H9 (cell line): ENCODE measurements around the gene AKAP3. TPM values are rescaled to one million over a fixed set of nuclear protein-coding genes. Genes with fewer than 3 reads are reported as not detected.

Experiments
- DNase-seq: peaks from one replicate; pipeline ENCODE4 v3.0.0-alpha.2; 2017
- H2AFZ ChIP-seq: one replicate; pipeline ENCODE4 v1.6.1; 2013; ENCODE audit warnings: mild to moderate bottlenecking, low read length, control low read depth, moderate library complexity
- H2AK5ac ChIP-seq: 2 replicates; pipeline ENCODE4 v1.6.1; 2013; ENCODE audit warnings: low read length, control low read depth, mixed read lengths; ENCODE audit not compliant: insufficient read length
- H2BK120ac ChIP-seq: one replicate; pipeline ENCODE4 v1.6.1; 2013; ENCODE audit warnings: low read depth, mild to moderate bottlenecking, low read length, control low read depth, inconsistent platforms; ENCODE audit not compliant: poor library complexity, severe bottlenecking
- H2BK12ac ChIP-seq: 2 replicates; pipeline ENCODE4 v1.6.1; 2013; ENCODE audit warnings: low read length, control low read depth, mixed read lengths, low read depth; ENCODE audit not compliant: insufficient read length
- H2BK15ac ChIP-seq: 2 replicates; pipeline ENCODE4 v1.6.1; 2013; ENCODE audit warnings: low read depth, low read length, control low read depth
- H2BK20ac ChIP-seq: one replicate; pipeline ENCODE4 v1.6.1; 2013; ENCODE audit warnings: low read depth, mild to moderate bottlenecking, low read length, control low read depth, inconsistent platforms; ENCODE audit not compliant: poor library complexity, severe bottlenecking
- H2BK5ac ChIP-seq: 2 replicates; pipeline ENCODE4 v1.6.1; 2013; ENCODE audit warnings: low read length, control low read depth, mixed read lengths; ENCODE audit not compliant: insufficient read length
- H3K14ac ChIP-seq: 2 replicates; pipeline ENCODE4 v1.6.1; 2013; ENCODE audit warnings: low read length, control low read depth; ENCODE audit not compliant: insufficient read depth
- H3K18ac ChIP-seq: 2 replicates; pipeline ENCODE4 v1.6.1; 2013; ENCODE audit warnings: low read depth, mild to moderate bottlenecking, mixed read lengths, low read length, control low read depth; ENCODE audit not compliant: insufficient read length
- H3K23ac ChIP-seq: 2 replicates; pipeline ENCODE4 v1.6.1; 2013; ENCODE audit warnings: low read length, control low read depth, mixed read lengths, low read depth; ENCODE audit not compliant: insufficient read length
- H3K23me2 ChIP-seq: 2 replicates; pipeline ENCODE4 v1.6.1; 2013; ENCODE audit warnings: low read depth, mild to moderate bottlenecking, mixed read lengths, low read length, control low read depth; ENCODE audit not compliant: insufficient read length, poor library complexity, severe bottlenecking
- H3K27ac ChIP-seq: 2 replicates; pipeline ENCODE4 v1.5.1; 2013; ENCODE audit warnings: low read length, control low read depth, mixed read lengths, low read depth; ENCODE audit not compliant: insufficient read length
- H3K27me3 ChIP-seq: 2 replicates; pipeline ENCODE4 v1.6.1; 2013; ENCODE audit warnings: low read length, control low read depth, inconsistent platforms; ENCODE audit not compliant: insufficient read depth
- H3K4ac ChIP-seq: 2 replicates; pipeline ENCODE4 v1.6.1; 2013; ENCODE audit warnings: low read depth, mild to moderate bottlenecking, control low read depth, inconsistent platforms, low read length, moderate library complexity
- H3K4me1 ChIP-seq: 2 replicates; pipeline ENCODE4 v1.6.1; 2013; ENCODE audit warnings: low read length, control low read depth, inconsistent platforms; ENCODE audit not compliant: insufficient read depth
- H3K4me2 ChIP-seq: 2 replicates; pipeline ENCODE4 v1.6.1; 2013; ENCODE audit warnings: low read length, control low read depth, mixed read lengths; ENCODE audit not compliant: insufficient read length, insufficient read depth
- H3K56ac ChIP-seq: 2 replicates; pipeline ENCODE4 v1.6.1; 2013; ENCODE audit warnings: low read depth, mild to moderate bottlenecking, mixed read lengths, low read length, control low read depth; ENCODE audit not compliant: insufficient read length
- H3K79me1 ChIP-seq: 2 replicates; pipeline ENCODE4 v1.6.1; 2013; ENCODE audit warnings: low read depth, mild to moderate bottlenecking, moderate library complexity, low read length, control low read depth, inconsistent platforms; ENCODE audit not compliant: insufficient read depth, poor library complexity, severe bottlenecking
- H3K79me2 ChIP-seq: 2 replicates; pipeline ENCODE4 v1.6.1; 2013; ENCODE audit warnings: low read length, control low read depth, inconsistent platforms; ENCODE audit not compliant: insufficient read depth
- H3K9ac ChIP-seq: 2 replicates; pipeline ENCODE4 v1.6.1; 2013; ENCODE audit warnings: low read length, control low read depth, mixed read lengths; ENCODE audit not compliant: insufficient read length; ENCODE audit errors: extremely low read depth
- H3K9me3 ChIP-seq: one replicate; pipeline ENCODE4 v1.6.1; 2013; ENCODE audit warnings: low read depth, low read length, inconsistent platforms; ENCODE audit not compliant: control insufficient read depth
- H3T11ph ChIP-seq: one replicate; pipeline ENCODE4 v1.6.1; 2013; ENCODE audit warnings: mild to moderate bottlenecking, low read length, control low read depth, inconsistent platforms
- H4K20me1 ChIP-seq: one replicate; pipeline ENCODE4 v1.6.1; 2013; ENCODE audit not compliant: control insufficient read depth, insufficient read length, insufficient read depth
- H4K5ac ChIP-seq: 2 replicates; pipeline ENCODE4 v1.6.1; 2013; ENCODE audit warnings: low read depth, mild to moderate bottlenecking, mixed read lengths, low read length, control low read depth; ENCODE audit not compliant: insufficient read length
- H4K8ac ChIP-seq: replicated peaks from 2 replicates; pipeline ENCODE4 v1.6.1; 2013; ENCODE audit warnings: low read length, control low read depth, mixed read lengths, low read depth; ENCODE audit not compliant: insufficient read length
- H4K91ac ChIP-seq: 2 replicates; pipeline ENCODE4 v1.6.1; 2013; ENCODE audit warnings: low read depth, mild to moderate bottlenecking, moderate library complexity, mixed read lengths, low read length, control low read depth; ENCODE audit not compliant: insufficient read length
- H3K27ac Mint-ChIP-seq, 3 experiments: 2 replicates in 2 of 3; 3 replicates in 1 of 3; pipeline ENCODE4 v1.8.0; 2020 to 2021; ENCODE audit warnings: mixed read lengths in 3 of 3, mild to moderate bottlenecking in 1 of 3, moderate library complexity in 1 of 3
- H3K27me3 Mint-ChIP-seq: 2 replicates; pipeline ENCODE4 v1.8.0; 2021; ENCODE audit warnings: low read depth, mild to moderate bottlenecking, moderate library complexity, mixed read lengths
- H3K36me3 Mint-ChIP-seq, 3 experiments: 2 replicates in 2 of 3; 3 replicates in 1 of 3; pipeline ENCODE4 v1.8.0; 2020 to 2021; ENCODE audit warnings: low read depth in 3 of 3, mixed read lengths in 3 of 3; ENCODE audit not compliant: insufficient read depth in 1 of 3
- H3K4me1 Mint-ChIP-seq, 2 experiments: 2 replicates each; pipeline ENCODE4 v1.8.0; 2020; ENCODE audit warnings: mixed read lengths in 2 of 2
- H3K4me3 Mint-ChIP-seq, 2 experiments: 2 replicates in 1 of 2; 3 replicates in 1 of 2; pipeline ENCODE4 v1.8.0; 2020 to 2021; ENCODE audit warnings: mild to moderate bottlenecking in 2 of 2, mixed read lengths in 2 of 2, moderate library complexity in 1 of 2
- H3K9me3 Mint-ChIP-seq, 2 experiments: 2 replicates in 1 of 2; 3 replicates in 1 of 2; pipeline ENCODE4 v1.8.0; 2020; ENCODE audit warnings: mild to moderate bottlenecking in 2 of 2, mixed read lengths in 2 of 2, moderate library complexity in 1 of 2
- WGBS: extraction: QIAGEN DNeasy Blood & Tissue Kit; methylation state at CpG from one replicate; pipeline ENCODE4 v1.1.7; 2013; ENCODE audit warnings: missing lambda C conversion rate, low lambda C conversion rate, mixed read lengths; ENCODE audit not compliant: insufficient read length; ENCODE audit errors: extremely low coverage; 5-methylcytosine and 5-hydroxymethylcytosine counted together
- total RNA-seq: library from RNA; stranded (reverse); gene quantifications from 2 replicates; pipeline ENCODE4 v1.2.1, GENCODE V29; 2021
- TF ChIP-seq, protein P1 (sequence below): fragments of 200-600 bp; sonication (generic); conservative IDR thresholded peaks from 3 replicates; pipeline ENCODE4 v1.8.0; 2021; ENCODE audit warnings: antibody characterized with exemption, mild to moderate bottlenecking

The AKAP3 gene
- total RNA-seq, 1 experiment from 2014 or later: 1.3 TPM

DNA sequence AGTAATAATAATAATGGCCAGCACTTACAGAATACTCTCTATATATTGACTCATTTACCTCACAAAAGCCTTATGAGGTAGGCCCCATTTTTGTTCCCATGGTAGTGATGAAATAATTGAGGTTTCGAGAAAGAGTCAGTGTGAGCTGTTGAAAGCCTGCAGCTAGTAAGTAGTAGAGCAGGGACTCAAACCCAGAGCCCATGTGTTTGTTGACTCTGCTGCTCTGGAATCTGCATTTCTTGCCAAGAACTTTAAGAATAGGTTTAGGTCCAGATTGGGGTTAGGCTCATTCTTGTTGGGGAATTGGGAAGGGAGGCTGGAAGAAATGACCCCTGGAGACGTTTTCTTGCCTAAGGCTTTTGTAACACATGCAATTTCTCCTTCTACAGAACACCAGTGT is 58.9 kb downstream of the AKAP3 start:
- H2AK5ac ChIP-seq: no peak overlapping the region
- H2BK15ac ChIP-seq: no peak overlapping the region
- H3K4me1 ChIP-seq: no peaks in the 10 kb centered on the region
- H3K79me1 ChIP-seq: no peaks in the 10 kb centered on the region
- H3K14ac ChIP-seq: no peak overlapping the region
- no CpG with 5 or more reads among the region's 2 CpGs for WGBS
- no peak overlapping the region for H3K4me2 ChIP-seq
- H4K8ac ChIP-seq: no peak overlapping the region
- no peak overlapping the region for H2BK20ac ChIP-seq
- H4K20me1 ChIP-seq: no peaks in the 10 kb centered on the region
- Mint-ChIP-seq H3K27me3 (peaks cover 4% of the 10 kb centered on the region), H3K4me3 (no peak overlapping the region), H3K4me1 (peaks cover 10 to 12% of the 10 kb centered on the region in 2 experiments), H3K27ac (no peak overlapping the region), H3K36me3 (no peaks in the 10 kb centered on the region), H3K9me3 (no peaks in the 10 kb centered on the region; a peak in 1 of 5 replicates)
- H4K91ac ChIP-seq: no peak overlapping the region
- no peak overlapping the region for H3K4ac ChIP-seq
- H3K27me3 ChIP-seq: no peaks in the 10 kb centered on the region
- no peak for DNase-seq
- H2AFZ ChIP-seq: no peak overlapping the region
- H3K18ac ChIP-seq: no peak overlapping the region
- H3K27ac ChIP-seq: no peak overlapping the region
- no peak overlapping the region for H3T11ph ChIP-seq
- no peak overlapping the region for H3K9ac ChIP-seq
- no peak overlapping the region for H3K56ac ChIP-seq
- H3K23ac ChIP-seq: no peak overlapping the region
- H3K9me3 ChIP-seq: no peaks in the 10 kb centered on the region
- H2BK5ac ChIP-seq: no peak overlapping the region
- no peaks in the 10 kb centered on the region for H3K79me2 ChIP-seq
- no peak overlapping the region for H2BK120ac ChIP-seq
- TF ChIP-seq, protein P1, sequence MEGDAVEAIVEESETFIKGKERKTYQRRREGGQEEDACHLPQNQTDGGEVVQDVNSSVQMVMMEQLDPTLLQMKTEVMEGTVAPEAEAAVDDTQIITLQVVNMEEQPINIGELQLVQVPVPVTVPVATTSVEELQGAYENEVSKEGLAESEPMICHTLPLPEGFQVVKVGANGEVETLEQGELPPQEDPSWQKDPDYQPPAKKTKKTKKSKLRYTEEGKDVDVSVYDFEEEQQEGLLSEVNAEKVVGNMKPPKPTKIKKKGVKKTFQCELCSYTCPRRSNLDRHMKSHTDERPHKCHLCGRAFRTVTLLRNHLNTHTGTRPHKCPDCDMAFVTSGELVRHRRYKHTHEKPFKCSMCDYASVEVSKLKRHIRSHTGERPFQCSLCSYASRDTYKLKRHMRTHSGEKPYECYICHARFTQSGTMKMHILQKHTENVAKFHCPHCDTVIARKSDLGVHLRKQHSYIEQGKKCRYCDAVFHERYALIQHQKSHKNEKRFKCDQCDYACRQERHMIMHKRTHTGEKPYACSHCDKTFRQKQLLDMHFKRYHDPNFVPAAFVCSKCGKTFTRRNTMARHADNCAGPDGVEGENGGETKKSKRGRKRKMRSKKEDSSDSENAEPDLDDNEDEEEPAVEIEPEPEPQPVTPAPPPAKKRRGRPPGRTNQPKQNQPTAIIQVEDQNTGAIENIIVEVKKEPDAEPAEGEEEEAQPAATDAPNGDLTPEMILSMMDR: no peak
- no peak overlapping the region for H4K5ac ChIP-seq
- H3K23me2 ChIP-seq: no peaks in the 10 kb centered on the region
- H2BK12ac ChIP-seq: no peak overlapping the region
